BJ (cell line): ENCODE results near the gene FAM76A. TPM values are rescaled to one million over a fixed set of nuclear protein-coding genes. Genes with fewer than 3 reads are reported as not detected.

Experiments
- CTCF ChIA-PET: fragments of 350-600 bp; formaldehyde crosslinking; extraction: SDS; loops from one replicate; lab custom pipeline; 2021; ENCODE audit warnings: antibody characterized with exemption, inconsistent platforms; lab: Yijun Ruan, JAX
- POLR2A ChIA-PET: fragments of 300-600 bp; sonication (Branson Sonifier 250); formaldehyde crosslinking; extraction: SDS; loops from one replicate; lab custom pipeline; 2021; ENCODE audit warnings: antibody characterized with exemption; lab: Charles Lee
- DNase-seq: peaks from one replicate; pipeline ENCODE4 v3.0.0-alpha.2; 2011; ENCODE audit warnings: low read depth
- H3K27me3 ChIP-seq: 2 replicates; pipeline ENCODE4 v1.6.0; 2011; ENCODE audit warnings: low read length; ENCODE audit not compliant: control insufficient read depth, insufficient read depth
- H3K36me3 ChIP-seq: 2 replicates; pipeline ENCODE4 v1.5.1; 2011; ENCODE audit warnings: low read length; ENCODE audit not compliant: control insufficient read depth, insufficient read depth
- H3K4me3 ChIP-seq: 2 replicates; pipeline ENCODE4 v1.5.1; 2011; ENCODE audit warnings: low read depth, mild to moderate bottlenecking, control low read depth, low read length
- CTCF ChIP-seq: IDR thresholded peaks from 2 replicates; pipeline ENCODE4 v1.5.1; 2011; ENCODE audit warnings: low read depth, mild to moderate bottlenecking, control low read depth, inconsistent platforms, low read length, moderate library complexity; ENCODE audit not compliant: insufficient read depth
- polyA plus RNA-seq: library from polyadenylated mRNA; depleted of rRNA; stranded (reverse); fragments of >200 nt; gene quantifications from 2 replicates; pipeline ENCODE4 v1.2.3, GENCODE V29; 2011

FAM76A gene
- polyA plus RNA-seq, 1 experiment = 3.9 TPM

- H3K27me3 ChIP-seq = no peaks in the 10 kb centered on the region
- DNase-seq = no peak
- no peak overlapping the region for H3K4me3 ChIP-seq
- CTCF ChIA-PET = interaction anchor here (1.1 kb wide), 1 partner anchor 109 kb away, joined by 3 read pairs; no protein-coding TSS in a partner anchor
- POLR2A ChIA-PET = no interaction called here
- H3K36me3 ChIP-seq = no peaks in the 10 kb centered on the region; the same call in 1 of the 2 replicates
- no peak for TF ChIP-seq CTCF
Observed at GRCh38 chr1:27778056-27778455, 52.3 kb downstream of the FAM76A start.

DNA sequence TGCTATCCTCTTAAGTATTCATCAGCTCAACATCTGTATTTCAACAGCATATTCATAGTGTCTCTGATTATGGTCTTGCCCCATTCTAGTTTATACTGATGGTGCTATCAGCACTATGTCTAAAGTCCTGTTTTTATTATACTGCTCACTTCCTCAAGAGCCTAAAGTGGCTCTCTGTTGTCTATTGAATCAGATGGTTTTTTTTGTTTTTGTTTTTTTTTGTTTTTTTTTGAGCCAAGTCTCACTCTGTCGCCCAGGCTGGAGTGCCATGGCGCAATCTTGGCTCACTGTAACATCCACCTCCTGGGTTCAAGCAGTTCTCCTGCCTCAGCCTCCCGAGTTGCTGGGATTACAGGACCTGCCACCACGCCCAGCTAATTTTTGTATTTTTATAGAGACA is 53.4 kb downstream of the FAM76A start:
- H3K27me3 ChIP-seq = no peaks in the 10 kb centered on the region
- ChIA-PET POLR2A (no interaction called here), CTCF (interaction anchor here (1.1 kb wide), 1 partner anchor 110 kb away, joined by 3 read pairs; no protein-coding TSS in a partner anchor)
- H3K36me3 ChIP-seq = no peaks in the 10 kb centered on the region; the same call in 1 of the 2 replicates
- H3K4me3 ChIP-seq = no peak overlapping the region
- no peak for TF ChIP-seq CTCF
- no peak for DNase-seq

GRCh38 chr1:27782950-27783349 is 57.2 kb downstream of the FAM76A start:
- H3K27me3 ChIP-seq = no peaks in the 10 kb centered on the region
- H3K36me3 ChIP-seq = no peaks in the 10 kb centered on the region; the same call in 1 of the 2 replicates
- TF ChIP-seq CTCF = no peak
- no peak overlapping the region for H3K4me3 ChIP-seq
- ChIA-PET CTCF (interaction anchor here (0.9 to 1.1 kb wide), 2 partner anchors 9 to 76 kb away, joined by 4 read pairs; no protein-coding TSS in a partner anchor), POLR2A (interaction anchor here (0.8 kb wide), 1 partner anchor 10 kb away, joined by 3 read pairs; the partner anchor contains the start of gene STX12)
- DNase-seq = no peak

GRCh38 chr1:27784700-27785099 is 58.9 kb downstream of the FAM76A start:
- no peak for TF ChIP-seq CTCF
- H3K4me3 ChIP-seq = no peak overlapping the region
- ChIA-PET POLR2A (no interaction called here), CTCF (no interaction called here)
- DNase-seq = no peak
- no peaks in the 10 kb centered on the region for H3K27me3 ChIP-seq
- no peaks in the 10 kb centered on the region; the same call in 1 of the 2 replicates for H3K36me3 ChIP-seq

GRCh38 chr1:27785781-27786455 is 60.2 kb downstream of the FAM76A start:
- Histone ChIP-seq H3K27me3 (no peaks in the 10 kb centered on the region), H3K36me3 (no peaks in the 10 kb centered on the region; the same call in 1 of the 2 replicates), H3K4me3 (no peak overlapping the region)
- no peak for DNase-seq
- ChIA-PET POLR2A (no interaction called here), CTCF (interaction anchor here (1.0 to 1.3 kb wide), 2 partner anchors 14 to 60 kb away, joined by 3 to 6 read pairs; partner anchors contain the start of gene FAM76A)
- TF ChIP-seq CTCF = no peak
